ENCODE results near the gene TMPRSS13. TPM values are rescaled to one million over a fixed set of nuclear protein-coding genes. Genes with fewer than 3 reads are reported as not detected.

TMPRSS13 gene
- total and polyA plus RNA-seq, 9 of the 15 experiments (the other 6 are each of a cell fraction or from before 2014, with no cell fraction given) = 0.11 to 0.29 (median 0.15) TPM

- Histone ChIP-seq H3K4me3 (no peak overlapping the region), H4K20me1 (replicated peaks; ENCODE audit: control insufficient read depth, insufficient read depth, low read length) (no peaks in the 10 kb centered on the region; the same call in 1 of the 2 replicates), H2AFZ (ENCODE audit: low read depth, low read length) (no peak overlapping the region), H3K27me3 (ENCODE audit: control insufficient read depth in 2 of 2, insufficient read depth in 2 of 2, low read length in 2 of 2) (peaks cover 19 to 56% of the 10 kb centered on the region in 2 experiments), H3K9me1 (ENCODE audit: control insufficient read depth, insufficient read depth, low read length) (no peaks in the 10 kb centered on the region), H3K9ac (ENCODE audit: insufficient read depth in 1 of 2, low read depth in 2 of 2, low read length in 2 of 2) (no peak overlapping the region), H3K4me2 (ENCODE audit: insufficient read depth, low read length) (no peak overlapping the region), H3K79me2 (ENCODE audit: control insufficient read depth, insufficient read depth, low read length) (no peaks in the 10 kb centered on the region), H3K36me3 (ENCODE audit: control insufficient read depth, insufficient read depth, low read length) (no peaks in the 10 kb centered on the region), H3K27ac (ENCODE audit: extremely low read depth, low read depth, low read length) (no peak overlapping the region), H3K9me3 (replicated peaks; ENCODE audit: control insufficient read depth, insufficient read depth, low read depth, low read length) (no peaks in the 10 kb centered on the region), H3K4me1 (replicated peaks in 1 of 2; ENCODE audit: control insufficient read depth in 2 of 2, insufficient read depth in 2 of 2, low read length in 2 of 2) (no peaks in the 10 kb centered on the region; a peak in 2 of 5 replicates)
- FAIRE-seq (no peak), ATAC-seq (no peak), DNase-seq (ENCODE audit: extremely low read depth in 1 of 4, low spot score in 3 of 4) (no peak)
- in situ Hi-C loops (cut with MboI) (no loop called here), intact Hi-C loops (cut with micrococcal nuclease) (no loop called here)
- 8% methylated on average over 11 of the region's 11 CpGs for WGBS (ENCODE audit: insufficient coverage, low coverage, missing lambda C conversion rate)
- BruUV-seq (replicated peaks) = no TSS peak
- POLR2A ChIA-PET = no interaction called here
- CTCF ChIA-PET (ENCODE audit: low intra/inter-chr PET ratio) = no interaction called here
- no peak for TF ChIP-seq ZNF395 (CRISPR knock-in tag; IDR thresholded peaks at IDR 0.05)
- TF ChIP-seq PCBP1 (IDR thresholded peaks at IDR 0.05; ENCODE audit: low read depth, low read length, poor library complexity, severe bottlenecking) = no peak
- TF ChIP-seq, protein P1, sequence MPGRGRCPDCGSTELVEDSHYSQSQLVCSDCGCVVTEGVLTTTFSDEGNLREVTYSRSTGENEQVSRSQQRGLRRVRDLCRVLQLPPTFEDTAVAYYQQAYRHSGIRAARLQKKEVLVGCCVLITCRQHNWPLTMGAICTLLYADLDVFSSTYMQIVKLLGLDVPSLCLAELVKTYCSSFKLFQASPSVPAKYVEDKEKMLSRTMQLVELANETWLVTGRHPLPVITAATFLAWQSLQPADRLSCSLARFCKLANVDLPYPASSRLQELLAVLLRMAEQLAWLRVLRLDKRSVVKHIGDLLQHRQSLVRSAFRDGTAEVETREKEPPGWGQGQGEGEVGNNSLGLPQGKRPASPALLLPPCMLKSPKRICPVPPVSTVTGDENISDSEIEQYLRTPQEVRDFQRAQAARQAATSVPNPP (IDR thresholded peaks at IDR 0.05; ENCODE audit: borderline replicate concordance, insufficient read depth, insufficient read length) = no peak
- TF ChIP-seq ZFP91 (CRISPR knock-in tag; IDR thresholded peaks at IDR 0.05) = no peak
- TF ChIP-seq ZNF551 (CRISPR knock-in tag; IDR thresholded peaks at IDR 0.05) = no peak
- TF ChIP-seq GTF2F1 (IDR thresholded peaks at IDR 0.05; ENCODE audit: low read depth, low read length) = no peak
- TF ChIP-seq CAMTA2 (CRISPR knock-in tag; conservative IDR thresholded peaks at IDR 0.05) = no peak
- no peak for TF ChIP-seq U2AF2 (optimal IDR thresholded peaks at IDR 0.05; ENCODE audit: low read depth, low read length)
- no peak for TF ChIP-seq E2F5 (CRISPR knock-in tag; IDR thresholded peaks at IDR 0.05)
- TF ChIP-seq BHLHE40 (IDR thresholded peaks at IDR 0.05; ENCODE audit: low read length) = no peak
- no peak for TF ChIP-seq ZNF444 (CRISPR knock-in tag; IDR thresholded peaks at IDR 0.05)
- TF ChIP-seq HMGXB4 (CRISPR knock-in tag; IDR thresholded peaks at IDR 0.05) = no peak
- no peak for TF ChIP-seq ZNF589 (CRISPR knock-in tag; IDR thresholded peaks at IDR 0.05; ENCODE audit: low read depth)
- no peak for TF ChIP-seq TRIM24 (IDR thresholded peaks at IDR 0.05)
- no peak for TF ChIP-seq HOXB6 (CRISPR knock-in tag; IDR thresholded peaks at IDR 0.05; ENCODE audit: borderline replicate concordance)
- no peak for TF ChIP-seq TAF15 (IDR thresholded peaks at IDR 0.05; ENCODE audit: low read depth, low read length)
Measured at GRCh38 chr11:117900720-117901440, 28.3 kb downstream of the TMPRSS13 start.

Data from K562 (cell line).